NT2/D1 (cell line): Measurements from ENCODE around the gene FZR1.

Experiments
- DNase-seq: peaks from one replicate; pipeline ENCODE4 v3.0.0-alpha.2; 2011; ENCODE audit warnings: low read depth, low spot score
- H3K27me3 ChIP-seq: 2 replicates; pipeline ENCODE4 v1.6.0; 2011; ENCODE audit warnings: mild to moderate bottlenecking; ENCODE audit not compliant: insufficient read length, insufficient read depth
- H3K36me3 ChIP-seq: 2 replicates; pipeline ENCODE4 v1.6.1; 2011; ENCODE audit warnings: mild to moderate bottlenecking, low read length, mixed read lengths; ENCODE audit not compliant: insufficient read depth, insufficient read length
- H3K4me1 ChIP-seq: 2 replicates; pipeline ENCODE4 v1.5.1; 2011; ENCODE audit not compliant: insufficient read depth, insufficient read length
- H3K4me3 ChIP-seq: 2 replicates; pipeline ENCODE4 v1.5.1; 2011; ENCODE audit warnings: low read depth; ENCODE audit not compliant: insufficient read length
- H3K9ac ChIP-seq: 2 replicates; pipeline ENCODE4 v1.6.0; 2011; ENCODE audit warnings: low read depth; ENCODE audit not compliant: insufficient read length
- H3K9me3 ChIP-seq: 2 replicates; pipeline ENCODE4 v1.5.1; 2011; ENCODE audit warnings: mild to moderate bottlenecking, low read length; ENCODE audit not compliant: insufficient read depth
- SUZ12 ChIP-seq: IDR thresholded peaks from 2 replicates; pipeline ENCODE4 v1.6.1; 2011; ENCODE audit not compliant: insufficient read length, insufficient read depth; ENCODE audit errors: extremely low read depth
- YY1 ChIP-seq: IDR thresholded peaks from 2 replicates; pipeline ENCODE4 v1.6.1; 2011; ENCODE audit not compliant: insufficient read length, insufficient read depth
- ZNF274 ChIP-seq: IDR thresholded peaks from 2 replicates; pipeline ENCODE4 v1.6.1; 2011; ENCODE audit warnings: mild to moderate bottlenecking, low read depth, low read length

Gene FZR1

DNA sequence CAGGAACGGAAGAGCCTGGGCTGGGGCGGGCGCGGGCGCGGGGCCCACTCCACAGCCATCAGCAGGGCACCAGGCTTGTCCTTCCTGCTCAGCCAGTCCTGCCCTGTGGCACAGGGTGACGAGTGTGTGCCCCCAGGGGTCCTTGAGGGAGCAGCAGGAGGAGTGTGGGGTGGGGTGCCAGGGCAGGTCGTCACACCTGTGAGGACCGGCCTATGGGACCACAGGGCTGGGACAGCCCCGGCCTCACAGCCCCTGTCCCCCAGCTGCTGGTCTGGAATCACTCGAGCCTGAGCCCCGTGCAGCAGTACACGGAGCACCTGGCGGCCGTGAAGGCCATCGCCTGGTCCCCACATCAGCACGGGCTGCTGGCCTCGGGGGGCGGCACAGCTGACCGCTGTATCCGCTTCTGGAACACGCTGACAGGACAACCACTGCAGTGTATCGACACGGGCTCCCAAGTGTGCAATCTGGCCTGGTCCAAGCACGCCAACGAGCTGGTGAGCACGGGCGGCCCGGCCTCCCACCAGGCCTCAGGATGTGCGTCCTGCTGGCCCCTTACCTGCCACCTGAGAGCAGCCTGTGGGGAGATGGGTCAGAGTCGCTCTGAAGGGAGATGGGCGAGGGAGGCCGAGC is 26.2 kb downstream of the FZR1 start:
- no peak for DNase-seq
- Histone ChIP-seq H3K4me1 (peaks cover 6% of the 10 kb centered on the region), H3K36me3 (peaks cover 85% of the 10 kb centered on the region), H3K27me3 (no peaks in the 10 kb centered on the region), H3K9me3 (no peaks in the 10 kb centered on the region), H3K4me3 (no peak overlapping the region), H3K9ac (no peak overlapping the region)
- no peak for TF ChIP-seq YY1
- no peak for TF ChIP-seq ZNF274
- no peak for TF ChIP-seq SUZ12

GRCh38 chr19:3533033-3533432 is 26.9 kb downstream of the FZR1 start:
- Histone ChIP-seq H3K36me3 (peaks cover 85% of the 10 kb centered on the region), H3K4me1 (peaks cover 9% of the 10 kb centered on the region), H3K9me3 (no peaks in the 10 kb centered on the region), H3K9ac (no peak overlapping the region), H3K27me3 (no peaks in the 10 kb centered on the region), H3K4me3 (no peak overlapping the region)
- no peak for DNase-seq
- TF ChIP-seq ZNF274 (no peak), SUZ12 (no peak), YY1 (no peak)

DNA sequence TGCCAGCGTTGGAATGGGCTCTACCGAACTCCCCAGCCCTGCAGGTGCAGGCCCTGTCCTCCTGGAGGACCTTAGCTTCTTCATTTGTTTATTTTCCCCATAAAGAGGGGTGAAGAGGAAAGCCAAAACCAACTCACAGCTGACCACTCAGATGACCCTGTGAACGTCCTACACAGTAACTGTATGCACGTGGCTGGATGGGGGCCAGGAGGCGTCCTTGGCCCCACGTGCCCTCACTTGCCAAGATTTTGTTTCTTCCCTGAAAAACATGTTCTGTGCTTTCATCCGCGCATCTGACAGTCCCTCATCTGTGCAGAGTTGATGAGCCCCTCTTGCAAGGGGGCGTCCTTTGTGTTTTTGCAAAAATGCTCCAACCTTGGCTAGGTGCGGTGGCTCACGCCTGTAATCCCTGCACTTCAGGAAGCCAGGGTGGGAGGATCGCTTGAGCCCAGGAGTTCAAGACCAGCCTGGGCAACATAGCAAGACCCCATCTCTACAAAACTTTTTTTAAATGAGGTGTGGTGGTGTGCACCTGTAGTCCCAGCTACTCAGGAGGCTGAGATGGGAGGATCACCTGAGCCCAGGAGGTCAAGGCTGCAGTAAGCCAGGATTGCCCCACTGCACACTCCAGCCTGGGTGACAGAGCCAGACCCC is 27.6 kb downstream of the FZR1 start:
- H3K36me3 ChIP-seq = peaks cover 85% of the 10 kb centered on the region
- H3K9me3 ChIP-seq = no peaks in the 10 kb centered on the region
- H3K27me3 ChIP-seq = no peaks in the 10 kb centered on the region
- H3K4me1 ChIP-seq = peaks cover 12% of the 10 kb centered on the region
- no peak for DNase-seq
- H3K9ac ChIP-seq = no peak overlapping the region
- no peak overlapping the region for H3K4me3 ChIP-seq
- TF ChIP-seq SUZ12 = no peak

DNA sequence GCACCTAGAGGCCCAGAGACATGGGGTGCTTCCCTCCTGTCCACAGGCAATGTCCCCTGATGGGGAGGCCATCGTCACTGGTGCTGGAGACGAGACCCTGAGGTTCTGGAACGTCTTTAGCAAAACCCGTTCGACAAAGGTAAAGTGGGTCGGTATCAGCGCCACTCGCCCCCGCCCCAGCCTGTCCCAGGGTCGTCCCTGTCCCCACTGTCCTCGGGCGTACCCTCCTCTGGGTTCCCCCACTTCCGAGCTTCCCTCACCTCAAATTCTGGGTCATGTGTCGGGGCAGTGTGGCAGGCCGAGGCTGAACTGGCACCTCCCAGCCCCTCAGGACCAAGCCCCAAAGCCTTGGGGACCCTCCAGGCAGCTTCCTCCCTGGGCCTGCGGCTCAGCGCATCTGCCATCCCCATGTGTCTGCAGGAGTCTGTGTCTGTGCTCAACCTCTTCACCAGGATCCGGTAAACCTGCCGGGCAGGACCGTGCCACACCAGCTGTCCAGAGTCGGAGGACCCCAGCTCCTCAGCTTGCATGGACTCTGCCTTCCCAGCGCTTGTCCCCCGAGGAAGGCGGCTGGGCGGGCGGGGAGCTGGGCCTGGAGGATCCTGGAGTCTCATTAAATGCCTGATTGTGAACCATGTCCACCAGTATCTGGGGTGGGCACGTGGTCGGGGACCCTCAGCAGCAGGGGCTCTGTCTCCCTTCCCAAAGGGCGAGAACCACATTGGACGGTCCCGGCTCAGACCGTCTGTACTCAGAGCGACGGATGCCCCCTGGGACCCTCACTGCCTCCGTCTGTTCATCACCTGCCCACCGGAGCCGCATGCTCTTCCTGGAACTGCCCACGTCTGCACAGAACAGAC is 28.5 kb downstream of the FZR1 start:
- Histone ChIP-seq H3K4me1 (peaks cover 20% of the 10 kb centered on the region), H3K27me3 (no peaks in the 10 kb centered on the region), H3K36me3 (peaks cover 86% of the 10 kb centered on the region), H3K4me3 (no peak overlapping the region), H3K9me3 (no peaks in the 10 kb centered on the region), H3K9ac (no peak overlapping the region)
- no peak for DNase-seq
- TF ChIP-seq ZNF274 (no peak), SUZ12 (no peak), YY1 (no peak)

GRCh38 chr19:3535235-3535535 is 29.1 kb downstream of the FZR1 start:
- no peak for DNase-seq
- H3K4me3 ChIP-seq = no peak overlapping the region
- peaks cover 87% of the 10 kb centered on the region for H3K36me3 ChIP-seq
- no peaks in the 10 kb centered on the region for H3K9me3 ChIP-seq
- no peak overlapping the region for H3K9ac ChIP-seq
- TF ChIP-seq ZNF274 (no peak), YY1 (no peak)
- no peaks in the 10 kb centered on the region for H3K27me3 ChIP-seq
- H3K4me1 ChIP-seq = peaks cover 20% of the 10 kb centered on the region

DNA sequence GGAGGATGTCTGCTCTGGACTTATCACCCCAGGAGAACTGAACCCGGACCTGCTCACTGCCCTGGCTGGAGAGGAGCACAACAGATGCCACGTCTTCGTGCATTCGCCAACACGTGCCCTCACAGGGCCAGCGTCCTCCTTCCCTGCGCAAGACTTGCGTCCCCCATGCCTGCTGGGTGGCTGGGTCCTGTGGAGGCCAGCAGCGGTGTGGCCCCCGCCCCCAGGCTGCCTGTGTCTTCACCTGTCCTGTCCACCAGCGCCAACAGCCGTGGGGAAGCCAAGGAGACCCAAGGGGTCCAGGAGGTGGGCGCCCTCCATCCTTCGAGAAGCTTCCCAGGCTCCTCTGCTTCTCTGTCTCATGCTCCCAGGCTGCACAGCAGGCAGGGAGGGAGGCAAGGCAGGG is 29.5 kb downstream of the FZR1 start:
- Histone ChIP-seq H3K27me3 (no peaks in the 10 kb centered on the region), H3K9ac (no peak overlapping the region), H3K9me3 (no peaks in the 10 kb centered on the region), H3K36me3 (peaks cover 83% of the 10 kb centered on the region), H3K4me1 (peaks cover 20% of the 10 kb centered on the region), H3K4me3 (no peak overlapping the region)
- TF ChIP-seq YY1 (no peak), SUZ12 (no peak), ZNF274 (no peak)
- DNase-seq = no peak

- peaks cover 79% of the 10 kb centered on the region for H3K36me3 ChIP-seq
- DNase-seq = no peak
- H3K9me3 ChIP-seq = no peaks in the 10 kb centered on the region
- H3K9ac ChIP-seq = no peak overlapping the region
- no peaks in the 10 kb centered on the region for H3K27me3 ChIP-seq
- peaks cover 20% of the 10 kb centered on the region for H3K4me1 ChIP-seq
- no peak for TF ChIP-seq YY1
- TF ChIP-seq ZNF274 = no peak
- no peak for TF ChIP-seq SUZ12
- no peak overlapping the region for H3K4me3 ChIP-seq
Measured at GRCh38 chr19:3535981-3536380, 29.9 kb downstream of the FZR1 start.
